C4-2B (cell line): Measurements from ENCODE around the gene TMEM117.

Experiments used
- CTCF ChIP-seq: fragments of 450-650 bp; conservative IDR thresholded peaks from 2 replicates; pipeline ENCODE4 v1.5.1; 2017; ENCODE audit warnings: mild to moderate bottlenecking
- ZFX ChIP-seq: fragments of 450-650 bp; IDR thresholded peaks from 2 replicates; pipeline ENCODE4 v1.6.1; 2017

DNA sequence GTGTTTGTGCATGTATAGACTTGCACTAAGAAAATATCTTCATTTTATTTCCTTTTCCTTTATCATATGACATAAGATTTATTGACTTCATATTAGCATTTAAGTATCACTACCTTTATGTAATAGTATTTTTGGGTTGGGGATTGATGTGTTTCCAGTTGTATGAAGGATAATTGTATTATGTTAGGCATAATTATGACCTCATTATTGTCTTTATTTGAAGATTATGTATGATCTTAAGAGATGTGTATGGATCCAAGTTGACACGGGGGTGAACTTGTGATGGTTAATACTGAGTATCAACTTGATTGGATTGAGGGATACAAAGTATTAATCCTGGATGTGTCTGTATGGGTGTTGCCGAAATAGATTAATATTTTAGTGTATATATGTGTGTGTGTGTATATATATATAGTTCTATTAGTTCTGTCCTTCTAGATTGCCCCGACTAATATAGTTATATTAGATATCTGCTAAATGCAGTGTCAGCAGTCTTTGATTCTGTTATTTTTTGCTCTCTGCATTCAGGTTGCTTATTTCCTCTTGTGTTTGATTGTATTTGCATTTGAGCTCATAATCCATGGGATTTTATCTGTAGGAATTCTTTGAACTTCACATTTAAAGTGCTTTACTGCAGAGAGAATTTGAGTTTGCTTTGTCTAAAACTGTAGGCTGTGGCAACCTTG is 211.0 kb downstream of the TMEM117 start:
- TF ChIP-seq CTCF (no peak), ZFX (no peak)
